H1 (cell line): Measurements from ENCODE around the gene PLD5.

Experiments
- CTCF ChIP-seq, 3 experiments: IDR thresholded peaks; 1 replicate in 2 of 3; 2 replicates in 1 of 3; pipeline versions ENCODE4 v1.5.1 to v1.6.1; 2011; ENCODE audit warnings: low read length in 3 of 3, mild to moderate bottlenecking in 3 of 3, inconsistent platforms in 2 of 3, low read depth in 1 of 3, moderate library complexity in 1 of 3; ENCODE audit not compliant: insufficient read depth in 1 of 3; ENCODE audit errors: control extremely low read depth in 1 of 3
- JUN ChIP-seq: IDR thresholded peaks from 2 replicates; pipeline ENCODE4 v1.6.1; 2011; ENCODE audit warnings: low read depth, mild to moderate bottlenecking, improper control_type of control experiment, low read length
- KDM1A ChIP-seq: fragments of 200-600, 300-600 bp; sonication (generic); IDR thresholded peaks from 2 replicates; pipeline ENCODE4 v1.7.1; 2016; ENCODE audit warnings: mild to moderate bottlenecking, low read length, borderline replicate concordance
- MAX ChIP-seq: IDR thresholded peaks from 2 replicates; pipeline ENCODE4 v1.6.1; 2012; ENCODE audit warnings: inconsistent platforms
- POLR2A ChIP-seq, 2 experiments: IDR thresholded peaks; 1 replicate in 1 of 2; 2 replicates in 1 of 2; pipeline ENCODE4 v1.6.1; 2011; ENCODE audit warnings: low read depth in 2 of 2, low read length in 2 of 2, mild to moderate bottlenecking in 2 of 2; ENCODE audit errors: control extremely low read depth in 1 of 2
- POLR2AphosphoS5 ChIP-seq: IDR thresholded peaks from 2 replicates; pipeline ENCODE4 v1.6.1; 2011; ENCODE audit warnings: low read depth, low read length
- RAD21 ChIP-seq, 2 experiments: IDR thresholded peaks in 1 of 2; conservative IDR thresholded peaks in 1 of 2; 2 replicates each; pipeline ENCODE4 v1.6.1; 2011; ENCODE audit warnings: low read depth in 2 of 2, low read length in 2 of 2, improper control_type of control experiment in 1 of 2, inconsistent platforms in 1 of 2, mild to moderate bottlenecking in 1 of 2, moderate library complexity in 1 of 2
- SIRT6 ChIP-seq: IDR thresholded peaks from one replicate; pipeline ENCODE4 v1.7.1; 2012; ENCODE audit warnings: low read length, inconsistent platforms
- USF2 ChIP-seq: IDR thresholded peaks from 2 replicates; pipeline ENCODE4 v1.6.1; 2011; ENCODE audit warnings: low read length, improper control_type of control experiment

- TF ChIP-seq POLR2AphosphoS5 (no peak), SIRT6 (no peak), MAX (no peak), KDM1A (no peak), RAD21 (IDR thresholded peaks at IDR 0.05 in 1 of 2, conservative IDR thresholded peaks at IDR 0.05 in 1 of 2; ENCODE audit: low read depth in 2 of 2, low read length in 2 of 2) (no peak), CTCF (IDR thresholded peaks at IDR 0.05; ENCODE audit: control extremely low read depth in 1 of 3, insufficient read depth in 1 of 3, low read depth in 1 of 3, low read length in 3 of 3) (no peak), USF2 (no peak), JUN (no peak), POLR2A (IDR thresholded peaks at IDR 0.05; ENCODE audit: control extremely low read depth in 1 of 2, low read depth in 2 of 2, low read length in 2 of 2) (no peak)
Observed at GRCh38 chr1:242043165-242043564, 481.3 kb downstream of the PLD5 start.
